Esophagus squamous epithelium (tissue), 4 donors: Measurements from ENCODE around the gene TFG.

Source experiments
- CTCF ChIP-seq, 6 experiments: fragments of 450-650 bp in 4 of 6; fragments of 200-600 bp in 2 of 6; sonication (generic) in 2 of 6; IDR thresholded peaks; one replicate each; pipeline ENCODE4 v1.5.1; 2016 to 2019; ENCODE audit warnings: antibody characterized with exemption in 6 of 6, mild to moderate bottlenecking in 4 of 6, moderate library complexity in 4 of 6
- POLR2A ChIP-seq, 4 donors: fragments of 450-650 bp; IDR thresholded peaks; one replicate each; pipeline ENCODE4 v1.6.1; 2017; ENCODE audit warnings: antibody characterized with exemption in 4 of 4, mild to moderate bottlenecking in 4 of 4, moderate library complexity in 3 of 4

- no peak for TF ChIP-seq CTCF (IDR thresholded peaks at IDR 0.05)
- TF ChIP-seq POLR2A (IDR thresholded peaks at IDR 0.05) = no peak
Measured at GRCh38 chr3:100682056-100682853, 27.0 kb upstream of the TFG start.
